ENCODE data around the gene GOLGA7B. TPM values are rescaled to one million over a fixed set of nuclear protein-coding genes. Genes with fewer than 3 reads are reported as not detected.

Gene GOLGA7B
- total RNA-seq, 1 donor from 2014 or later = 2.5 TPM

DNA sequence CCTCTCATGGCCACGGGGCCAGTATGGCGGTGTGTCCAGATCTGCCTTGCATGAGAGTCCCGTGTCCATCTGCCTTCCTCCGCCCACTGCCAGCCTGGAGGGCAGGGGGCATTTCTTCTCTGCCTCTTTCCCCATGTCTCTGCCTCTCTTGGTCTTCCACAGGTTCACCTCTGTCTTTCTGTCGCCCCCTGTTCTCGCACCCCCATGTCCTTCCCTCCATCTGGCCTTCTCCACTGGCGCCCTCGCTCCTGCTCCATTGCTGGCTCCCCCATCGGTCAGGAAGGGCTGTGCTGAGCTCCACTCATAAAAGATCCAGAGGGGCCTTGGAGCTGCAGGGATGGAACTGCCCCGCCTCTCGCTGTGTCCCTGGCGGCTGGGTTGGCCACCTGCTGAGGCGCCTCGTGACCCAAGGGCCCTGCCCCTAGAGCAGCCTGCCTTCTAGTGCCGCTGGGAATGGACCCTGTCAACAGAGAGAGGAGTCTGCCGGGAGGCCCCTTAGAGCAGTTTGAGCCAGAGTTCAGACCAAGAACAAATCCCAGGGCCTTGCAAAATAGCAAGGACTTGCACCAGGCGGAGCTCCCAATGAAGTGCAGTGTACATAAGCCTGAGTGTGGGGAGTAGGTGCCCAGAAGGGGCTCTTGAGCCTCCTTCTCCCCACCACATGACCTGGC is 42.0 kb downstream of the GOLGA7B start:
- DNase-seq (ENCODE audit: low spot score) = no peak
- Mint-ChIP-seq H3K27me3 (ENCODE audit: unreplicated experiment) (peaks cover 3% of the 10 kb centered on the region), H3K4me1 (ENCODE audit: unreplicated experiment) (peaks cover 5% of the 10 kb centered on the region), H3K36me3 (ENCODE audit: low read depth, unreplicated experiment) (no peaks in the 10 kb centered on the region), H3K9me3 (ENCODE audit: unreplicated experiment) (no peaks in the 10 kb centered on the region), H3K4me3 (ENCODE audit: unreplicated experiment) (no peak overlapping the region), H3K27ac (ENCODE audit: unreplicated experiment) (no peak overlapping the region)
- TF ChIP-seq, protein P1, sequence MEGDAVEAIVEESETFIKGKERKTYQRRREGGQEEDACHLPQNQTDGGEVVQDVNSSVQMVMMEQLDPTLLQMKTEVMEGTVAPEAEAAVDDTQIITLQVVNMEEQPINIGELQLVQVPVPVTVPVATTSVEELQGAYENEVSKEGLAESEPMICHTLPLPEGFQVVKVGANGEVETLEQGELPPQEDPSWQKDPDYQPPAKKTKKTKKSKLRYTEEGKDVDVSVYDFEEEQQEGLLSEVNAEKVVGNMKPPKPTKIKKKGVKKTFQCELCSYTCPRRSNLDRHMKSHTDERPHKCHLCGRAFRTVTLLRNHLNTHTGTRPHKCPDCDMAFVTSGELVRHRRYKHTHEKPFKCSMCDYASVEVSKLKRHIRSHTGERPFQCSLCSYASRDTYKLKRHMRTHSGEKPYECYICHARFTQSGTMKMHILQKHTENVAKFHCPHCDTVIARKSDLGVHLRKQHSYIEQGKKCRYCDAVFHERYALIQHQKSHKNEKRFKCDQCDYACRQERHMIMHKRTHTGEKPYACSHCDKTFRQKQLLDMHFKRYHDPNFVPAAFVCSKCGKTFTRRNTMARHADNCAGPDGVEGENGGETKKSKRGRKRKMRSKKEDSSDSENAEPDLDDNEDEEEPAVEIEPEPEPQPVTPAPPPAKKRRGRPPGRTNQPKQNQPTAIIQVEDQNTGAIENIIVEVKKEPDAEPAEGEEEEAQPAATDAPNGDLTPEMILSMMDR (IDR thresholded peaks at IDR 0.05; ENCODE audit: unreplicated experiment) = no peak

DNA sequence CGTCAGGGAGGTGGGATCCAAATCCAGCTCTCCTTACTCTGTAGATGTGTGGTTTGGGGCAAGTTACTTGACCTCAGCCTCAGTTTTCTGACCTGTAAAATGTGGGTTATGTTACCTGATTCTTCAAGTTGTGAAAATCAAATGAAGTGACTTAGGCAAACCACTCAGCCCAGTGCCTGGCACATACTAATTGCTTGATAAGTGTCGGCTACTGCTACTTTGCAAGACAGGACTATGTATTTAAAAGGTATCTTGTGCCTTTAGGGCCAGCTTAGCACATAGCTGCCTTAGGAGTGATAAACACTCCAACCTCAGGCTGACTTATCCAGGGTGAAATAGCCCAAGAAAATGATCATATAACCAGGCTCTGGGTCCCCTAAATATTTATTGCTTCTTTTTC is 42.9 kb downstream of the GOLGA7B start:
- Mint-ChIP-seq H3K4me3 (ENCODE audit: unreplicated experiment) (no peak overlapping the region), H3K27ac (ENCODE audit: unreplicated experiment) (no peak overlapping the region), H3K36me3 (ENCODE audit: low read depth, unreplicated experiment) (no peaks in the 10 kb centered on the region), H3K9me3 (ENCODE audit: unreplicated experiment) (no peaks in the 10 kb centered on the region), H3K4me1 (ENCODE audit: unreplicated experiment) (peaks cover 5% of the 10 kb centered on the region), H3K27me3 (ENCODE audit: unreplicated experiment) (peaks cover 3% of the 10 kb centered on the region)
- TF ChIP-seq, protein P1 (IDR thresholded peaks at IDR 0.05; ENCODE audit: unreplicated experiment) = no peak
- no peak for DNase-seq (ENCODE audit: low spot score)

DNA sequence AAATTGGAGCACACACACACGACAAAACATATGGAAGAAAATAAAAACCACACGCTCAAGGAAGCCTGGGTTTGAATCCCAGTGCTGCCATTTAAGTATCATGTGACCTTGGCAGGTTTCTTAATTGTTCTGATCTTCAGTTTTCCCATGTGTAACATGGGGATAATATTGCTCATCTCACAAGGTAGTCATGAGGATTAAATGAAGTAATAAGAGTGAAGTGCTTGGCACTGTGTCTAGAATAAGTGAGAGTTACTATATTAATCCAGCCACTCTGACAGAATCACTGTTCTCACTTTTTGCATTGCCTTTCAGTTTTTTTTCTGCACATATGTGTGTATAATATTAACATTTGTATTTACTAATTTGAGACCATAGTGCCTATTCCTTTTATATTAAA is 43.3 kb downstream of the GOLGA7B start:
- Mint-ChIP-seq H3K9me3 (ENCODE audit: unreplicated experiment) (no peaks in the 10 kb centered on the region), H3K4me3 (ENCODE audit: unreplicated experiment) (no peak overlapping the region), H3K36me3 (ENCODE audit: low read depth, unreplicated experiment) (no peaks in the 10 kb centered on the region), H3K27ac (ENCODE audit: unreplicated experiment) (no peak overlapping the region), H3K4me1 (ENCODE audit: unreplicated experiment) (peaks cover 5% of the 10 kb centered on the region), H3K27me3 (ENCODE audit: unreplicated experiment) (peaks cover 2% of the 10 kb centered on the region)
- DNase-seq (ENCODE audit: low spot score) = no peak
- TF ChIP-seq, protein P1 (IDR thresholded peaks at IDR 0.05; ENCODE audit: unreplicated experiment) = no peak

DNA sequence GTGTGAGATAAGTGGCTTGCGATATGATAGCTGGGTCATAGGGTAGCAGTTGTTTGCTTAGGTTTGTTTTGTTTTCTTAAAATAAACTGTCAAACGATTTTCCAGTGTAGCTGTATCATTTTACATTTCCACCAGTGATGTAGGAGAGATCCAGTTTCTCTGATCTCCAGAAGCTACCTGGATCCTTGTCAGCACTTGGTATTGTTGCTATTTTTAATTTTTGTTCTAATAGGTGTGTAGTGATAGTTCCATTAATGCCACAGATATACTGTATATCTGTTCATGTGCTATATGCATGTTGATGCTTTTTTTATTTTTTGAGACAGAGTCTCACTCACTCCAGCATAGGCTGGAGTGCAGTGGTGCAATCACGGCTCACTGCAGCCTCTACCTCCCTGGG is 44.4 kb downstream of the GOLGA7B start:
- H3K4me1 Mint-ChIP-seq (ENCODE audit: unreplicated experiment) = peaks cover 5% of the 10 kb centered on the region
- DNase-seq (ENCODE audit: low spot score) = no peak
- H3K27me3 Mint-ChIP-seq (ENCODE audit: unreplicated experiment) = peaks cover 2% of the 10 kb centered on the region
- no peaks in the 10 kb centered on the region for H3K9me3 Mint-ChIP-seq (ENCODE audit: unreplicated experiment)
- TF ChIP-seq, protein P1 (IDR thresholded peaks at IDR 0.05; ENCODE audit: unreplicated experiment) = no peak
- no peaks in the 10 kb centered on the region for H3K36me3 Mint-ChIP-seq (ENCODE audit: low read depth, unreplicated experiment)
- H3K27ac Mint-ChIP-seq (ENCODE audit: unreplicated experiment) = no peak overlapping the region
- no peak overlapping the region for H3K4me3 Mint-ChIP-seq (ENCODE audit: unreplicated experiment)

DNA sequence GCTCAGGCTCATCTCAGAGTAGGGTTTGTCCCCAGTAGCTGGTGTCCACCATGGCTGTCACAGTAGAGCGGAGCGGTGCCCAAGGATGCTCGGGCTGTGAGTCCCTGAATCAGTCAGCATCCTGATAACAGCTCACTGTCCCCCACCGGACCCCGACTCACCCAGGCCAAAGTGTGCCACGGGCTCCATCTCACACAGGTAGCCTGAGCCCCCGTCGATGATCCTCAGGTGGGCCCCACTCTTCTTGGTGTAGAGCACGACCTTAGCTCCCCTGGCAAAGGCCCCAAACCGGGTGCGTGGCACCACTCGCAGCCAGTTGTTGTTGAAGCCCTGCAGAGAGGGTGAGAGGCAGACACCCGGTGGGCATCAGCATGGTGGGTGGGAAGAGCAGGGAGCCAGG is 45.4 kb downstream of the GOLGA7B start:
- peaks cover 2% of the 10 kb centered on the region for H3K27me3 Mint-ChIP-seq (ENCODE audit: unreplicated experiment)
- TF ChIP-seq, protein P1 (IDR thresholded peaks at IDR 0.05; ENCODE audit: unreplicated experiment) = no peak
- peaks cover 5% of the 10 kb centered on the region for H3K4me1 Mint-ChIP-seq (ENCODE audit: unreplicated experiment)

More for the DNA sequence above, 45.4 kb downstream of the GOLGA7B start:
- Mint-ChIP-seq H3K27ac (ENCODE audit: unreplicated experiment) (no peak overlapping the region), H3K4me3 (ENCODE audit: unreplicated experiment) (no peak overlapping the region), H3K9me3 (ENCODE audit: unreplicated experiment) (no peaks in the 10 kb centered on the region), H3K36me3 (ENCODE audit: low read depth, unreplicated experiment) (no peaks in the 10 kb centered on the region)
- no peak for DNase-seq (ENCODE audit: low spot score)

Measured in endothelial cell (in vitro differentiated cells).